Coronary artery (tissue), 2 donors: ENCODE data around the gene RBM47.

Experiments
- DNase-seq: peaks from one replicate; pipeline ENCODE4 v3.0.0-alpha.2; 2017; ENCODE audit warnings: low spot score
- H3K27ac ChIP-seq, 2 donors: fragments of 200-600 bp; sonication (generic); one replicate each; pipeline ENCODE4 v1.5.1; 2016 to 2019
- H3K4me3 ChIP-seq: fragments of 200-600 bp; sonication (generic); 2 replicates; pipeline ENCODE4 v1.5.1; 2016; ENCODE audit warnings: mild to moderate bottlenecking, moderate library complexity
- CTCF ChIP-seq: fragments of 200-600 bp; sonication (generic); IDR thresholded peaks from one replicate; pipeline ENCODE4 v1.5.1; 2019; ENCODE audit warnings: antibody characterized with exemption

Gene RBM47

GRCh38 chr4:40388239-40388638, 241.4 kb downstream of the RBM47 start:
- no peak overlapping the region for H3K27ac ChIP-seq
- no peak overlapping the region for H3K4me3 ChIP-seq
- TF ChIP-seq CTCF = no peak
- DNase-seq = no peak

GRCh38 chr4:40380647-40381046, 249.0 kb downstream of the RBM47 start:
- TF ChIP-seq CTCF = no peak
- DNase-seq = no peak
- Histone ChIP-seq H3K4me3 (no peak overlapping the region), H3K27ac (no peak overlapping the region)

GRCh38 chr4:40379248-40379647, 250.4 kb downstream of the RBM47 start:
- Histone ChIP-seq H3K27ac (no peak overlapping the region), H3K4me3 (no peak overlapping the region)
- no peak for TF ChIP-seq CTCF
- no peak for DNase-seq

GRCh38 chr4:40378619-40379018, 251.0 kb downstream of the RBM47 start:
- no peak for DNase-seq
- TF ChIP-seq CTCF = no peak
- no peak overlapping the region for H3K4me3 ChIP-seq
- no peak overlapping the region for H3K27ac ChIP-seq

- Histone ChIP-seq H3K4me3 (no peak overlapping the region), H3K27ac (no peak overlapping the region)
- no peak for TF ChIP-seq CTCF
- no peak for DNase-seq
Measured at GRCh38 chr4:40377512-40378365, 251.9 kb downstream of the RBM47 start.

GRCh38 chr4:40375620-40376019, 254.0 kb downstream of the RBM47 start:
- H3K27ac ChIP-seq = no peak overlapping the region

More at GRCh38 chr4:40375620-40376019, 254.0 kb downstream of the RBM47 start:
- no peak overlapping the region for H3K4me3 ChIP-seq
- DNase-seq = no peak
- no peak for TF ChIP-seq CTCF
